Loucy (cell line): ENCODE measurements around the gene ACACB.

Experiments
- CTCF ChIP-seq: fragments of 200-600 bp; sonication (generic); conservative IDR thresholded peaks from 2 replicates; pipeline ENCODE4 v1.5.1; 2014; ENCODE audit warnings: mild to moderate bottlenecking, antibody characterized with exemption, low read length
- EZH2phosphoT487 ChIP-seq: fragments of 200-600 bp; IDR thresholded peaks from 2 replicates; pipeline ENCODE4 v1.6.1; 2018; ENCODE audit warnings: antibody characterized with exemption, mild to moderate bottlenecking, moderate library complexity, borderline replicate concordance

- no peak for TF ChIP-seq CTCF
- no peak for TF ChIP-seq EZH2phosphoT487
Observed at GRCh38 chr12:109089683-109090082, 26.7 kb upstream of the ACACB start.
